Uterus (tissue), 4 donors: ENCODE results near the gene GDPGP1. TPM values are rescaled to one million over a fixed set of nuclear protein-coding genes. Genes with fewer than 3 reads are reported as not detected.
A peak's percentile ranks its signal among the peaks of the same experiment; 100 is the strongest.

Experiments used
- DNase-seq, 2 donors: peaks; one replicate each; pipeline ENCODE4 v3.0.0-alpha.2; 2019 to 2020
- H3K27ac ChIP-seq, 2 donors: fragments of 200-600 bp; sonication (generic); 1 replicate in 1 of 2; 2 replicates in 1 of 2; pipeline ENCODE4 v1.5.1; 2016 to 2018
- H3K27me3 ChIP-seq, 2 donors: fragments of 200-600 bp; sonication (generic); one replicate each; pipeline ENCODE4 v1.5.1; 2018 to 2019; ENCODE audit warnings: control low read depth in 1 of 2
- H3K36me3 ChIP-seq, 2 donors: fragments of 200-600 bp; sonication (generic); one replicate each; pipeline ENCODE4 v1.5.1; 2019; ENCODE audit warnings: control low read depth in 1 of 2
- H3K4me1 ChIP-seq, 2 donors: fragments of 200-600 bp; sonication (generic); one replicate each; pipeline ENCODE4 v1.5.1; 2018 to 2019; ENCODE audit warnings: control low read depth in 1 of 2
- H3K4me3 ChIP-seq, 2 donors: fragments of 200-600 bp; sonication (generic); 1 replicate in 1 of 2; 2 replicates in 1 of 2; pipeline ENCODE4 v1.5.1; 2018 to 2019; ENCODE audit warnings: mild to moderate bottlenecking in 1 of 2
- H3K9me3 ChIP-seq, 2 donors: fragments of 200-600 bp; sonication (generic); one replicate each; pipeline ENCODE4 v1.5.1; 2019; ENCODE audit warnings: control low read depth in 1 of 2
- POLR2A ChIP-seq, 2 donors: fragments of 450-650 bp; IDR thresholded peaks; one replicate each; pipeline ENCODE4 v1.6.1; 2016; ENCODE audit warnings: antibody characterized with exemption in 2 of 2, mild to moderate bottlenecking in 1 of 2, moderate library complexity in 1 of 2
- intact Hi-C: fragments of 100-400 bp; cut with DNase I; formaldehyde crosslinking; loops from one replicate; pipeline ENCODE4 v1.15.1; 2023; ENCODE audit warnings: low total_unique reads
- total RNA-seq, 4 donors: library from RNA; depleted of rRNA in 3 of 4; stranded (reverse); fragments of >200 nt in 3 of 4; gene quantifications; one replicate each; pipeline versions ENCODE4 v1.1.0 to v1.2.4, GENCODE V29; 2014 to 2023
- TF ChIP-seq, protein P1 (sequence below), 4 experiments: fragments of 200-600 bp in 2 of 4; fragments of 450-650 bp in 2 of 4; sonication (generic) in 2 of 4; IDR thresholded peaks; one replicate each; pipeline ENCODE4 v1.5.1; 2016 to 2019; ENCODE audit warnings: antibody characterized with exemption in 4 of 4, mild to moderate bottlenecking in 2 of 4, moderate library complexity in 1 of 4
- donor health status: DM: yes; HTN: yes; CAD: no.

The GDPGP1 gene
- total RNA-seq, 4 donors from 2014 or later, result under 0.01 to 15.0 (median 4.0) TPM

DNA sequence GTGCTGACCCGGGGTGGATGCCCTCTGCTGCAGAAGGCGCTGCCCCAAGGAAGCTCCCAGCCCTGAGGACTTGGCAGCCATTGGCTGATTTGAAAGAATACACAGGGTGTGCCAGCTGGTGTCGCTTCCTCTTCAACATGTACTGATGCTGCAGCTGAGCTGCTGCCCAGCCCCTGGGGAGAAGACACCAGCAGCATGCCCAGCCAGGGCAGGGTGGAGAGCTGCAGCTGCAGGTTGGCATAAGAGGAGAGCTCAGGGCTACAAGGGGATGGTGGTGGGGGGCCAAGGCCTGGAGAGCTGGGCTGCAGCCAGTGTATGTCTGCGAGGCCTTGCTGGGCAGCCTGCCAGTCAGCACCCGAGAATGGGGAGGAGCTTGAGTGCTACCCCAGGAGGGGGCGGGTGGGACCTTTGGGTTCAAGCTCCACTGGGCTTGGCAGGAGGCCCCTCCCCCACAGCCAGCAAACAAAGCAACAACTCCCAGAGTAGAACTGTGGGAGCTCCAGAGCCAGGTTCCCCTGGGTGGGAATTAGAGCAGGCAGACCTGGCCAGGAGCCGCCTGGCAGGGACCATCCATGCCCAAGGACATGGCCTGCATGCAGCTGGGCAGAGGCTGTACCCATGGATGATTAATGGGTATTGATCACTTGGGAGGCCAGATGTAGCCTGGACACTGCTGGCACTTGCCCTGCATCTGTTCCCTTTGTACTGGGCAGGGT, 42.1 kb upstream of the GDPGP1 start:
- no peaks in the 10 kb centered on the region for H3K4me1 ChIP-seq
- DNase-seq, result peak; percentile 57 to 64
- intact Hi-C loops, result no loop called here
- no peaks in the 10 kb centered on the region for H3K9me3 ChIP-seq
- TF ChIP-seq, protein P1, sequence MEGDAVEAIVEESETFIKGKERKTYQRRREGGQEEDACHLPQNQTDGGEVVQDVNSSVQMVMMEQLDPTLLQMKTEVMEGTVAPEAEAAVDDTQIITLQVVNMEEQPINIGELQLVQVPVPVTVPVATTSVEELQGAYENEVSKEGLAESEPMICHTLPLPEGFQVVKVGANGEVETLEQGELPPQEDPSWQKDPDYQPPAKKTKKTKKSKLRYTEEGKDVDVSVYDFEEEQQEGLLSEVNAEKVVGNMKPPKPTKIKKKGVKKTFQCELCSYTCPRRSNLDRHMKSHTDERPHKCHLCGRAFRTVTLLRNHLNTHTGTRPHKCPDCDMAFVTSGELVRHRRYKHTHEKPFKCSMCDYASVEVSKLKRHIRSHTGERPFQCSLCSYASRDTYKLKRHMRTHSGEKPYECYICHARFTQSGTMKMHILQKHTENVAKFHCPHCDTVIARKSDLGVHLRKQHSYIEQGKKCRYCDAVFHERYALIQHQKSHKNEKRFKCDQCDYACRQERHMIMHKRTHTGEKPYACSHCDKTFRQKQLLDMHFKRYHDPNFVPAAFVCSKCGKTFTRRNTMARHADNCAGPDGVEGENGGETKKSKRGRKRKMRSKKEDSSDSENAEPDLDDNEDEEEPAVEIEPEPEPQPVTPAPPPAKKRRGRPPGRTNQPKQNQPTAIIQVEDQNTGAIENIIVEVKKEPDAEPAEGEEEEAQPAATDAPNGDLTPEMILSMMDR (IDR thresholded peaks at IDR 0.05), result no peak
- no peak for TF ChIP-seq POLR2A (IDR thresholded peaks at IDR 0.05)
- no peaks in the 10 kb centered on the region for H3K27me3 ChIP-seq
- H3K27ac ChIP-seq, result peak overlapping the region; percentile 26 to 77
- H3K36me3 ChIP-seq, result no peaks in the 10 kb centered on the region
- no peak overlapping the region for H3K4me3 ChIP-seq

DNA sequence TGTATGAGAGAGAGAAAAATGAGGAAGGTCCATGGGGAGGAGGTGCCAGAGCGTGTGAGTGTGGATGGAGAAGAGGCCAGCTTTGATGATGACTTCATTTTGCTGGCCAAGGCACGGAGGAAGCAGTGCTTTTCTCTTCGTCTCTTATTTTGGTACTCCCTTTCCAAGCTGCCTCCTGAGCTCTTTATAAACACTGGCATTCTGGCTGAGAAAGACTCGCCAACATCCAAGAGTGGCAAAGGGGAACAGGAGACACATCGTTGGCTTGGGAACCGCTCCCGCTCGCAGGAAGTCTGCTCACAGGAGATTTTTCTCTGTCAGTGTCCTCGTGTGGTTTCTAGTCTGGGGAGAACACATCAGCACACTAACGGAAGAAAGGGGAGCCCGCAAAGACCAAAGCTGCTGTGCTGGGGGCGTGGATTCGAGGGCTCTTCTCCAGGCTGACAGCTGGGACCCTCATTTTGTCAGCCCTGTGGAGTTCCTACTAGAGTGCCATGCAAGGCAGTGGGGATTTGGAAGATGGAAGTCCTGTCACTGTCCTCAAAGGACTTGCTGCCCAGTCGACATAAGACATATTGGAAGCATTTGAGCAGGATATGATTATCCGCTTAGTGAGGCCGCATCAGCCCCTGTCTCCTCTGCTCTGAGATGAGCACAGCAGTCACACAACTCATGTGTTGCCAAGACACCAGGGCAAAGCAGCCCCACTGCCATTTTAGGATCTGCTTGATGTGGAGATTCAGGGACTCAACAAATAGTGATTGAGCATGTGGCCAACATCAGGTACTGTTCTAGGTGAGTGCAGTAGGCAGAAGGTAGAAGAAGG, 40.8 kb upstream of the GDPGP1 start:
- Histone ChIP-seq H3K4me1 (no peaks in the 10 kb centered on the region), H3K27ac (peak overlapping the region; percentile 26 to 77), H3K4me3 (no peak overlapping the region), H3K36me3 (no peaks in the 10 kb centered on the region), H3K27me3 (no peaks in the 10 kb centered on the region), H3K9me3 (no peaks in the 10 kb centered on the region)
- no peak for DNase-seq
- TF ChIP-seq POLR2A (IDR thresholded peaks at IDR 0.05), result no peak
- TF ChIP-seq, protein P1 (IDR thresholded peaks at IDR 0.05), result no peak
- intact Hi-C loops, result no loop called here

DNA sequence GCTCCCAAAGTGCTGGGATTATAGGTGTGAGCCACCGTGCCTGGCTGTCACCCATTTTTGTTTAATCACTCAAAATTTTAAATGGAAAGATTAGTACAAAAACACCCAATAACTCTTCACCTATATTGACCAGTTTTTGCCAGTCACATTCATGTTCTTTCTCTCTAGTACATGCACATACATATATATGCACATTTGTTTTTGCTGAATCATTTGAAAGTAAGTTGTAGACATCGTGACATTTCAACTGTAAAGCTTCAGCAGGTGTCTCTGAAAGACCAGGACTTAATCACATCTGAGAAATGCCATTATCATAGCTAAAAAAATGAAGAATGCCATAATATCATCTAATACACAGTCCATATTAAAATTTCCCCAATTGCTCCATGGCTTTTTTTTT, 39.4 kb upstream of the GDPGP1 start:
- TF ChIP-seq POLR2A (IDR thresholded peaks at IDR 0.05), result no peak
- H3K36me3 ChIP-seq, result no peaks in the 10 kb centered on the region
- H3K27ac ChIP-seq, result no peak overlapping the region
- no peak for DNase-seq
- no peaks in the 10 kb centered on the region for H3K27me3 ChIP-seq
- no peak overlapping the region for H3K4me3 ChIP-seq
- no peaks in the 10 kb centered on the region for H3K4me1 ChIP-seq
- intact Hi-C loops, result no loop called here
- no peaks in the 10 kb centered on the region for H3K9me3 ChIP-seq

DNA sequence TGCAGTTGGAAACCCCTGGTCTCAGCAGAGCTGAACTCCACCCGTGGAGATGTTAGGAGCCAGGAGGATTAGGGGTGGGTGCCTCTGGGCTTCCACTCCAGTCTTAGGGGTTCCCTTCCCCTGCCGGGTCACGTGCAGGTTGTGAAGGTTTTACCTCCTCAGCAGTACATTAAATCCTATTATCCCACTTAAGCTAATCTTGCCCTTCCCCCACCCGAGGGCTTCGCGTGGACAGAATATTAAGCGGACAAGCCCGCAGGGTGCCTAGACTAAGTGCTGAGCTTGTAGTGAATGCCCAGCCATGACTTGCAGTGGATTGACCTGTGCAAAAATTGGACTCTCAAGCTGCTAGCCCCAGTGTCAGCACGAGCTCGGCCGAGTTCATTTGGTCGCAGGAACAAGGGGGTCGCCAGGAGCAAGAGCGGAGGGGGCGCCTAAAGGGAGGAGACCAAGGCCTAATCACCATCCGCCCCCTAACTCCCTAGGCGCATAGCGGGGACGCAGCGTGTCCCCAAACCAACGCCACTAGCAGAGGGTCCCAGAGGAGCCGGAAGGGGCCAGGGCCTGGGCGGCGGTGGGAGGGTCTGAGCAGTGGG, 33.4 kb upstream of the GDPGP1 start:
- peaks cover 0 to 5% of the 10 kb centered on the region in 2 donors for H3K4me1 ChIP-seq
- no peaks in the 10 kb centered on the region for H3K27me3 ChIP-seq
- H3K36me3 ChIP-seq, result no peaks in the 10 kb centered on the region
- H3K4me3 ChIP-seq, result peak overlapping the region; percentile 43 to 74
- H3K9me3 ChIP-seq, result no peaks in the 10 kb centered on the region
- peak overlapping the region; percentile 71 to 72 for H3K27ac ChIP-seq
- intact Hi-C loops, result no loop called here
- DNase-seq, result no peak
- TF ChIP-seq POLR2A (IDR thresholded peaks at IDR 0.05), result no peak
- TF ChIP-seq, protein P1 (IDR thresholded peaks at IDR 0.05), result no peak

DNA sequence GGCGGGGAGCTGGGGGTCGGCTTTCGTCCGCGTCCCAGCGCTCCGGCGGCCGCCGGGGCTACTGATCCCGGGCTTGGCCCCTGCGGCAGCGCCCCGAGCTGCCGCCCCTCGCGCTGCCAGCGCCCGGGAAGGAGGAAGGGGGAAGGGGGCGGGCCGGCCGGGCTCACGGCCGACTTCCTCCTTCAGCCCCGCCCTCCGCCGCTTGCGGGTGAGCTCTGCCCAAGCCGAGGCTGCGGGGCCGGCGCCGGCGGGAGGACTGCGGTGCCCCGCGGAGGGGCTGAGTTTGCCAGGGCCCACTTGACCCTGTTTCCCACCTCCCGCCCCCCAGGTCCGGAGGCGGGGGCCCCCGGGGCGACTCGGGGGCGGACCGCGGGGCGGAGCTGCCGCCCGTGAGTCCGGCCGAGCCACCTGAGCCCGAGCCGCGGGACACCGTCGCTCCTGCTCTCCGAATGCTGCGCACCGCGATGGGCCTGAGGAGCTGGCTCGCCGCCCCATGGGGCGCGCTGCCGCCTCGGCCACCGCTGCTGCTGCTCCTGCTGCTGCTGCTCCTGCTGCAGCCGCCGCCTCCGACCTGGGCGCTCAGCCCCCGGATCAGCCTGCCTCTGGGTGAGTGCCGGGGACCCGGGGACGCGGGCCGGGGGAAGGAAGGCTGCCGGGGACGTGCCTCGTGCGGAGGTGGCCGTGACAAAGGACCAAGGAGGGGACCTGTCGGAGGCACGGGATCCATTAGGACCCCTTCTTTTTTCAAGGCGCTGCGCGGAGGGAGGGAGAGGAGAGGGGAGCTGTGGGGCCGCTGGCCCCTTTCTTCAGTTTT, 32.7 kb upstream of the GDPGP1 start, which contains the start of gene SEMA4B:
Gene SEMA4B (plus strand): TSS at position 201 of the 814 bp plus-strand sequence. CDS start 249 bp downstream, at position 450.
- intact Hi-C loops, result no loop called here
- Histone ChIP-seq H3K4me3 (peak within 1 kb of the TSS; percentile 43 to 74), H3K4me1 (peaks cover 0 to 5% of the 10 kb centered on the region in 2 donors), H3K9me3 (no peaks in the 10 kb centered on the region), H3K27me3 (no peaks in the 10 kb centered on the region), H3K36me3 (no peaks in the 10 kb centered on the region), H3K27ac (peak within 1 kb of the TSS; percentile 71 to 72)
- TF ChIP-seq, protein P1 (IDR thresholded peaks at IDR 0.05), result no peak
- TF ChIP-seq POLR2A (IDR thresholded peaks at IDR 0.05), result no peak
- peak; percentile 58 to 66 for DNase-seq
